ENCODE results near the gene CUX1. TPM values are rescaled to one million over a fixed set of nuclear protein-coding genes. Genes with fewer than 3 reads are reported as not detected.

Gene CUX1
- total and polyA plus RNA-seq, 9 donors, result 42.2 to 151 (median 126) TPM

DNA sequence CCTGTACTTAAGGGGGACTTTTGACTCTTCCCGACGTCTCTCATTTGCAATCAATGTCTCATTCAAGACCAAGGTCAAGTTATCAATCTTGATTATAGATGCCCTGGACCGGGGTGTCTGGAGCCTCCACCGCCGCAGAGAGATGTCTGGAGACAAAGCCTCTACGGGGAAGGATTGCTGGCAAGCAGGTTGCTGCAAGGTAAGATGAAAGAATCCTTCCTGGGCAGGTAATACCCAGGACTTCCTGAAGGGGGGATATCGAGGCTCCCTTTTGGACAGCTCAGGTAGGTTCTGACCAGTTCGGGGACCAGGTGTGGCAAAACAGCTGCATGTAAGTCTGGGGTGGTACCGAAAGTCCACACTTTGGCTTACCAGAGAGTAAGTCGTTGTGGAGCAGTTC is 12.5 kb upstream of the CUX1 start:
- H3K4me1 ChIP-seq (ENCODE audit: insufficient read depth), result no peaks in the 10 kb centered on the region
- intact Hi-C loops (cut with DNase I), result loop anchor here in 1 of 4 donors (10.0 kb wide), 1 partner anchor 60 kb away; no protein-coding TSS in a partner anchor

GRCh38 chr7:101812595-101812994 is 4.8 kb upstream of the CUX1 start:
- no peaks in the 10 kb centered on the region for H3K36me3 ChIP-seq
- TF ChIP-seq, protein P1, sequence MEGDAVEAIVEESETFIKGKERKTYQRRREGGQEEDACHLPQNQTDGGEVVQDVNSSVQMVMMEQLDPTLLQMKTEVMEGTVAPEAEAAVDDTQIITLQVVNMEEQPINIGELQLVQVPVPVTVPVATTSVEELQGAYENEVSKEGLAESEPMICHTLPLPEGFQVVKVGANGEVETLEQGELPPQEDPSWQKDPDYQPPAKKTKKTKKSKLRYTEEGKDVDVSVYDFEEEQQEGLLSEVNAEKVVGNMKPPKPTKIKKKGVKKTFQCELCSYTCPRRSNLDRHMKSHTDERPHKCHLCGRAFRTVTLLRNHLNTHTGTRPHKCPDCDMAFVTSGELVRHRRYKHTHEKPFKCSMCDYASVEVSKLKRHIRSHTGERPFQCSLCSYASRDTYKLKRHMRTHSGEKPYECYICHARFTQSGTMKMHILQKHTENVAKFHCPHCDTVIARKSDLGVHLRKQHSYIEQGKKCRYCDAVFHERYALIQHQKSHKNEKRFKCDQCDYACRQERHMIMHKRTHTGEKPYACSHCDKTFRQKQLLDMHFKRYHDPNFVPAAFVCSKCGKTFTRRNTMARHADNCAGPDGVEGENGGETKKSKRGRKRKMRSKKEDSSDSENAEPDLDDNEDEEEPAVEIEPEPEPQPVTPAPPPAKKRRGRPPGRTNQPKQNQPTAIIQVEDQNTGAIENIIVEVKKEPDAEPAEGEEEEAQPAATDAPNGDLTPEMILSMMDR (IDR thresholded peaks at IDR 0.05), result no peak
- TF ChIP-seq EP300 (IDR thresholded peaks at IDR 0.05), result no peak
- no peak for TF ChIP-seq POLR2A (IDR thresholded peaks at IDR 0.05)
- H3K4me3 ChIP-seq, result no peak overlapping the region
- H3K9me3 ChIP-seq, result no peaks in the 10 kb centered on the region
- DNase-seq, result no peak
- intact Hi-C loops (cut with DNase I), result loop anchor here (5.0 to 10.0 kb wide), 10 partner anchors 62 to 422 kb away; no protein-coding TSS in a partner anchor
- no peak overlapping the region for H3K27ac ChIP-seq
- H3K27me3 ChIP-seq, result no peaks in the 10 kb centered on the region
- H3K4me1 ChIP-seq (ENCODE audit: insufficient read depth), result no peaks in the 10 kb centered on the region
- WGBS, 3 donors, result 79 to 90% (median 89%) methylated on average over 1 of the region's 1 CpG

More for the DNA sequence above, 12.5 kb upstream of the CUX1 start:
- no peak for DNase-seq
- 23 to 37% (median 31%) methylated on average over 10 of the region's 10 CpGs for WGBS, 3 donors
- H3K4me3 ChIP-seq, result no peak overlapping the region
- no peak overlapping the region for H3K27ac ChIP-seq
- no peak for TF ChIP-seq POLR2A (IDR thresholded peaks at IDR 0.05)
- TF ChIP-seq, protein P1 (IDR thresholded peaks at IDR 0.05), result no peak
- no peak for TF ChIP-seq EP300 (IDR thresholded peaks at IDR 0.05)
- H3K9me3 ChIP-seq, result no peaks in the 10 kb centered on the region
- no peaks in the 10 kb centered on the region for H3K27me3 ChIP-seq
- H3K36me3 ChIP-seq, result no peaks in the 10 kb centered on the region

- no peak for DNase-seq
- 12 to 14% (median 13%) methylated on average over 5 of the region's 5 CpGs for WGBS, 3 donors
- TF ChIP-seq, protein P1 (IDR thresholded peaks at IDR 0.05), result no peak
- TF ChIP-seq EP300 (IDR thresholded peaks at IDR 0.05) (no peak), POLR2A (IDR thresholded peaks at IDR 0.05) (no peak)
Measured at GRCh38 chr7:101813402-101814019, 3.9 kb upstream of the CUX1 start.

DNA sequence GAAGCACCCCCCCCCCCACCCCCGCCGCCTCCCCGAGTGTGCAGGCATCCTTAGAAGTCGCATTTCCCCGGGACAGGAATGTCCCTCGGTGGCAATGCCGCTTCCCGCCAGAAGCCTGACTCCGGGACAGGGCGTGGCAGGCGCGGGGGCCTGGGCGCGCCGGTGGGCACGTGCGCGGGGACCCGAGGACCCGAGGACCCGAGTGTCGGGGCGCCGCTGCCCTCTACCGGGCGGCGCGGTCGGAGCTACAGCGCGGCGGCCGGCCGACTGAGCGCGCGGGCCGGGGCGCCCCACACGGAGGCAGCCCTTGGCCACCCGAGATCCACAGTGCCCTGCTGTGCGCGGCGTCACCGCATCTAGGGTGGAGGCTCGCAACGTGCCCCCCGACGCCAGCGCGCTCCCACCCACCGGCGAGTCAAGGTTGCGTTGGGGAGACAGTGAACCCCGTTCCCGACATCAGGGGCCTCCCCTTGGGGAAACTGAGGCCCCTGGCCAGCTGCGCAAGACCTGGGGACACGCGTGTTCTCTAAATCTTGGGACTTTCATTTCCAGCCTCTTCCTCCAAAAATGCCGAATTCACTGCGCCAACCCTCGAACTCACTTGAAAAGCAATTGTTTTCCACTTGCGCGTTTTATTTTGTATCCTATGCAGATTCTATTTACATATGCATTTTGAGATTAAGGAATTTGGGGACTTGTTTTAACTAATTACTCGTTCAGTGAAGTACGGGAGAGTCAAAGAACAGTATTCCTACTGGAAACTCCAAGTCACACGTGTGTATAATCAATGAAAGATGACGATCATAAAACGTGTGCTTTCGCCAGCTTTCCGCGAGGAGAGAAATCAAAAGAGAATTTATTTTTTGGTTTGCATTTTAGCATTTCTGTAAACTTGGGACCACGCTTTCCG is 3.1 kb upstream of the CUX1 start:
- H3K27ac ChIP-seq, result peak overlapping the region in 1 of 2 donors; percentile 72
- DNase-seq, result peak; percentile 63 to 80 (median 72)
- peaks cover 2% of the 10 kb centered on the region for H3K4me1 ChIP-seq (ENCODE audit: insufficient read depth)
- 0 to 1% (median 1%) methylated on average over 24 to 74 of the region's 74 CpGs for WGBS, 3 donors
- intact Hi-C loops (cut with DNase I), result loop anchor here (5.0 to 10.0 kb wide), 10 partner anchors 60 to 420 kb away; no protein-coding TSS in a partner anchor
- no peaks in the 10 kb centered on the region for H3K36me3 ChIP-seq
- no peaks in the 10 kb centered on the region for H3K27me3 ChIP-seq
- TF ChIP-seq, protein P1 (IDR thresholded peaks at IDR 0.05), result peak; percentile 14 to 82 (median 74)
- no peak for TF ChIP-seq EP300 (IDR thresholded peaks at IDR 0.05)
- no peak for TF ChIP-seq POLR2A (IDR thresholded peaks at IDR 0.05)
- H3K9me3 ChIP-seq, result no peaks in the 10 kb centered on the region
- H3K4me3 ChIP-seq, result peak overlapping the region; percentile 47

More at GRCh38 chr7:101813402-101814019, 3.9 kb upstream of the CUX1 start:
- H3K4me1 ChIP-seq (ENCODE audit: insufficient read depth), result peaks cover 2% of the 10 kb centered on the region
- H3K9me3 ChIP-seq, result no peaks in the 10 kb centered on the region
- H3K27me3 ChIP-seq, result no peaks in the 10 kb centered on the region
- H3K4me3 ChIP-seq, result peak overlapping the region; percentile 47
- no peaks in the 10 kb centered on the region for H3K36me3 ChIP-seq
- H3K27ac ChIP-seq, result peak overlapping the region in 1 of 2 donors; percentile 72
- intact Hi-C loops (cut with DNase I), result loop anchor here (5.0 to 10.0 kb wide), 10 partner anchors 61 to 421 kb away; no protein-coding TSS in a partner anchor

Data from ovary (tissue), 9 donors.